CD14-positive monocyte (primary cell): ENCODE results near the gene APC. TPM values are rescaled to one million over a fixed set of nuclear protein-coding genes. Genes with fewer than 3 reads are reported as not detected.

ENCODE experiments used
- DNase-seq, 3 donors: peaks; one replicate each; pipeline ENCODE4 v3.0.0-alpha.2; 2011 to 2022
- H2AFZ ChIP-seq: 2 replicates; pipeline ENCODE4 v1.6.0; 2012; ENCODE audit warnings: mild to moderate bottlenecking, low read depth, low read length, inconsistent platforms; ENCODE audit not compliant: insufficient read depth, poor library complexity, severe bottlenecking
- H3K27ac ChIP-seq, 2 donors: 1 replicate in 1 of 2; 2 replicates in 1 of 2; pipeline ENCODE4 v1.5.1; 2012 to 2013; ENCODE audit warnings: low read length in 2 of 2, control low read depth in 1 of 2, inconsistent platforms in 1 of 2, low read depth in 1 of 2, mild to moderate bottlenecking in 1 of 2
- H3K27me3 ChIP-seq, 2 donors: one replicate each; pipeline versions ENCODE4 v1.6.0 to v1.6.1; 2011 to 2013; ENCODE audit warnings: low read length in 2 of 2; ENCODE audit not compliant: control insufficient read depth in 2 of 2, insufficient read depth in 2 of 2
- H3K36me3 ChIP-seq, 2 donors: replicated peaks in 1 of 2; 1 replicate in 1 of 2; 2 replicates in 1 of 2; pipeline versions ENCODE4 v1.5.1 to v1.6.1; 2012 to 2013; ENCODE audit warnings: low read length in 2 of 2, control low read depth in 1 of 2, inconsistent platforms in 1 of 2, mild to moderate bottlenecking in 1 of 2; ENCODE audit not compliant: insufficient read depth in 2 of 2, control insufficient read depth in 1 of 2
- H3K4me1 ChIP-seq, 2 donors: 1 replicate in 1 of 2; 2 replicates in 1 of 2; pipeline versions ENCODE4 v1.5.1 to v1.6.1; 2012 to 2013; ENCODE audit warnings: low read length in 2 of 2, control low read depth in 1 of 2, inconsistent platforms in 1 of 2, mild to moderate bottlenecking in 1 of 2, moderate library complexity in 1 of 2; ENCODE audit not compliant: insufficient read depth in 2 of 2, control insufficient read depth in 1 of 2
- H3K4me2 ChIP-seq: replicated peaks from 2 replicates; pipeline ENCODE3; 2012; ENCODE audit warnings: low read length, moderate library complexity, mild to moderate bottlenecking; ENCODE audit not compliant: poor library complexity, severe bottlenecking; ENCODE audit errors: extremely low read depth
- H3K4me3 ChIP-seq, 3 experiments: fragments of 200-600 bp in 1 of 3; sonication (generic) in 1 of 3; replicated peaks in 1 of 3; 1 replicate in 2 of 3; 2 replicates in 1 of 3; pipeline ENCODE4 v1.5.1; 2011 to 2013; ENCODE audit warnings: low read length in 3 of 3, mild to moderate bottlenecking in 3 of 3, control low read depth in 2 of 3, low read depth in 2 of 3, inconsistent platforms in 1 of 3, moderate library complexity in 1 of 3
- H3K79me2 ChIP-seq: 2 replicates; pipeline ENCODE4 v1.6.0; 2012; ENCODE audit warnings: mild to moderate bottlenecking, control low read depth, inconsistent platforms, low read length, moderate library complexity; ENCODE audit not compliant: insufficient read depth
- H3K9ac ChIP-seq: 2 replicates; pipeline ENCODE4 v1.6.0; 2017; ENCODE audit warnings: low read length, mild to moderate bottlenecking; ENCODE audit not compliant: insufficient read depth, poor library complexity, severe bottlenecking
- H3K9me3 ChIP-seq, 2 donors: replicated peaks in 1 of 2; 1 replicate in 1 of 2; 2 replicates in 1 of 2; pipeline versions ENCODE4 v1.5.1 to v1.6.1; 2012 to 2013; ENCODE audit warnings: low read length in 2 of 2, control low read depth in 1 of 2; ENCODE audit not compliant: control insufficient read depth in 1 of 2, insufficient read depth in 1 of 2
- H4K20me1 ChIP-seq: 2 replicates; pipeline ENCODE4 v1.6.0; 2012; ENCODE audit warnings: mild to moderate bottlenecking, low read length, control low read depth, moderate library complexity; ENCODE audit not compliant: insufficient read depth
- H3K27ac Mint-ChIP-seq, 7 donors: one replicate each; pipeline ENCODE4 v1.8.0; 2020; ENCODE audit warnings: mild to moderate bottlenecking in 7 of 7, mixed read lengths in 7 of 7, moderate library complexity in 6 of 7, inconsistent platforms in 2 of 7
- H3K27me3 Mint-ChIP-seq, 3 donors: one replicate each; pipeline ENCODE4 v1.8.0; 2021 to 2022; ENCODE audit warnings: low read depth in 3 of 3, mild to moderate bottlenecking in 3 of 3, mixed read lengths in 3 of 3, moderate library complexity in 3 of 3, inconsistent platforms in 1 of 3
- H3K36me3 Mint-ChIP-seq, 2 donors: one replicate each; pipeline ENCODE4 v1.8.0; 2020; ENCODE audit warnings: mixed read lengths in 2 of 2, inconsistent platforms in 1 of 2, mild to moderate bottlenecking in 1 of 2
- H3K4me1 Mint-ChIP-seq: one replicate; pipeline ENCODE4 v1.8.0; 2020; ENCODE audit warnings: mild to moderate bottlenecking, mixed read lengths
- H3K4me3 Mint-ChIP-seq, 2 donors: one replicate each; pipeline ENCODE4 v1.8.0; 2020; ENCODE audit warnings: mild to moderate bottlenecking in 2 of 2, mixed read lengths in 2 of 2, moderate library complexity in 1 of 2
- H3K9me3 Mint-ChIP-seq, 7 donors: one replicate each; pipeline ENCODE4 v1.8.0; 2020 to 2022; ENCODE audit warnings: mixed read lengths in 7 of 7, mild to moderate bottlenecking in 6 of 7, moderate library complexity in 6 of 7, inconsistent platforms in 2 of 7
- CTCF ChIP-seq: fragments of 200-600 bp; IDR thresholded peaks from one replicate; pipeline ENCODE4 v1.8.0; 2022; ENCODE audit warnings: antibody characterized with exemption, mild to moderate bottlenecking
- WGBS: methylation state at CpG from one replicate; pipeline ENCODE4 v1.1.5; 2013; ENCODE audit warnings: missing lambda C conversion rate; ENCODE audit not compliant: insufficient coverage; 5-methylcytosine and 5-hydroxymethylcytosine counted together
- intact Hi-C, 2 donors: fragments of 100-400 bp; cut with micrococcal nuclease; formaldehyde crosslinking; loops; one replicate each; pipeline versions ENCODE4 v1.15.0 to v1.15.1; 2023
- polyA plus RNA-seq, 3 donors: library from polyadenylated mRNA; depleted of rRNA in 1 of 3; unstranded in 2 of 3; stranded (reverse) in 1 of 3; fragments of 300-500 nt in 2 of 3; fragments of >200 nt in 1 of 3; fragmentation: Illumina TruSeq in 2 of 3; gene quantifications; 1 replicate in 2 of 3; 2 replicates in 1 of 3; pipeline ENCODE4 v1.2.3, GENCODE V29; 2012 to 2021

Gene APC
- polyA plus RNA-seq, 3 donors: 6.5 to 13.6 (median 9.0) TPM

GRCh38 chr5:112865128-112865527 is 127.4 kb downstream of the APC start:
- peaks cover 0 to 2% (median 0%) of the 10 kb centered on the region in 7 donors for H3K9me3 Mint-ChIP-seq
- Histone ChIP-seq H3K4me2 (no peak overlapping the region), H4K20me1 (peaks cover 35% of the 10 kb centered on the region), H3K4me1 (peaks cover 12 to 20% of the 10 kb centered on the region in 2 donors), H3K4me3 (no peak overlapping the region), H3K27ac (no peak overlapping the region), H2AFZ (no peak overlapping the region), H3K9ac (no peak overlapping the region), H3K9me3 (no peaks in the 10 kb centered on the region), H3K27me3 (no peaks in the 10 kb centered on the region), H3K36me3 (peaks cover 55 to 74% of the 10 kb centered on the region in 2 donors), H3K79me2 (peaks cover 53% of the 10 kb centered on the region)
- H3K4me1 Mint-ChIP-seq: peaks cover 34% of the 10 kb centered on the region
- H3K36me3 Mint-ChIP-seq: peaks cover 50 to 71% of the 10 kb centered on the region in 2 donors
- no CpG with 5 or more reads among the region's 3 CpGs for WGBS
- no peak for DNase-seq
- no peak for TF ChIP-seq CTCF
- intact Hi-C loops: no loop called here
- no peak overlapping the region for H3K4me3 Mint-ChIP-seq
- no peaks in the 10 kb centered on the region for H3K27me3 Mint-ChIP-seq
- no peak overlapping the region for H3K27ac Mint-ChIP-seq

GRCh38 chr5:112866739-112867138 is 129.1 kb downstream of the APC start:
- Histone ChIP-seq H3K27me3 (no peaks in the 10 kb centered on the region), H4K20me1 (peaks cover 33% of the 10 kb centered on the region), H3K4me1 (peaks cover 12 to 17% of the 10 kb centered on the region in 2 donors), H3K4me2 (no peak overlapping the region), H3K79me2 (peaks cover 43% of the 10 kb centered on the region), H3K4me3 (no peak overlapping the region), H3K9ac (no peak overlapping the region), H3K36me3 (peaks cover 57 to 82% of the 10 kb centered on the region in 2 donors), H2AFZ (no peak overlapping the region), H3K27ac (peak overlapping the region in 1 of 2 donors; percentile 61), H3K9me3 (no peaks in the 10 kb centered on the region)
- WGBS: no CpG with 5 or more reads among the region's 2 CpGs
- Mint-ChIP-seq H3K36me3 (peaks cover 52 to 79% of the 10 kb centered on the region in 2 donors), H3K27ac (peak overlapping the region in 2 of 7 donors; percentile 10 to 63), H3K4me3 (no peak overlapping the region), H3K27me3 (no peaks in the 10 kb centered on the region), H3K9me3 (peaks cover 0 to 1% (median 0%) of the 10 kb centered on the region in 7 donors), H3K4me1 (peaks cover 35% of the 10 kb centered on the region)
- intact Hi-C loops: no loop called here
- no peak for DNase-seq
- no peak for TF ChIP-seq CTCF
